MCF 10A (cell line): Measurements from ENCODE around the gene MYO18B. TPM values are rescaled to one million over a fixed set of nuclear protein-coding genes. Genes with fewer than 3 reads are reported as not detected.

Experiments used
- BruUV-seq: library from RNA; stranded (reverse); fragments of 400-500 nt; replicated peaks from 2 replicates; lab custom pipeline; 2021; lab: Mats Ljungman, UMichigan
- CTCF ChIA-PET: fragments of 300-600 bp; sonication (Branson Sonifier 250); formaldehyde crosslinking; extraction: SDS; loops from one replicate; lab custom pipeline; 2021; ENCODE audit warnings: antibody characterized with exemption, inconsistent platforms; lab: Yijun Ruan, JAX
- POLR2A ChIA-PET: fragments of 300-600, 350-650 bp; sonication (Branson Sonifier 250); formaldehyde crosslinking; extraction: SDS; loops from one replicate; lab custom pipeline; 2020; ENCODE audit warnings: antibody characterized with exemption, inconsistent platforms; lab: Yijun Ruan, JAX
- DNase-seq: peaks from one replicate; pipeline ENCODE4 v3.0.0-alpha.2; 2018; ENCODE audit not compliant: unreplicated experiment
- H3K27ac Mint-ChIP-seq: one replicate; pipeline ENCODE4 v1.8.0; 2022; ENCODE audit warnings: mild to moderate bottlenecking, low read depth, mixed read lengths; ENCODE audit not compliant: unreplicated experiment
- H3K27me3 Mint-ChIP-seq: one replicate; pipeline ENCODE4 v1.8.0; 2022; ENCODE audit warnings: mixed read lengths; ENCODE audit not compliant: insufficient read depth, unreplicated experiment
- H3K36me3 Mint-ChIP-seq: one replicate; pipeline ENCODE4 v1.8.0; 2022; ENCODE audit warnings: mild to moderate bottlenecking, moderate library complexity, mixed read lengths; ENCODE audit not compliant: insufficient read depth, unreplicated experiment
- H3K4me1 Mint-ChIP-seq: one replicate; pipeline ENCODE4 v1.8.0; 2022; ENCODE audit warnings: mixed read lengths; ENCODE audit not compliant: insufficient read depth, unreplicated experiment
- H3K4me3 Mint-ChIP-seq: one replicate; pipeline ENCODE4 v1.8.0; 2022; ENCODE audit warnings: mild to moderate bottlenecking, moderate library complexity, mixed read lengths; ENCODE audit not compliant: unreplicated experiment
- H3K9me3 Mint-ChIP-seq: one replicate; pipeline ENCODE4 v1.8.0; 2022; ENCODE audit warnings: mixed read lengths; ENCODE audit not compliant: unreplicated experiment
- intact Hi-C: fragments of 100-400 bp; cut with micrococcal nuclease; formaldehyde crosslinking; loops from 2 replicates; pipeline ENCODE4 v1.14.1; 2022
- total RNA-seq: library from RNA; stranded (reverse); gene quantifications from 2 replicates; pipeline ENCODE4 v1.2.3, GENCODE V29; 2022
- TF ChIP-seq, protein P1 (sequence below): fragments of 200-600 bp; IDR thresholded peaks from one replicate; pipeline ENCODE4 v1.8.0; 2022; ENCODE audit warnings: antibody characterized with exemption, mild to moderate bottlenecking; ENCODE audit not compliant: unreplicated experiment

The MYO18B gene
- total RNA-seq, 1 experiment from 2014 or later = 0.07 TPM

DNA sequence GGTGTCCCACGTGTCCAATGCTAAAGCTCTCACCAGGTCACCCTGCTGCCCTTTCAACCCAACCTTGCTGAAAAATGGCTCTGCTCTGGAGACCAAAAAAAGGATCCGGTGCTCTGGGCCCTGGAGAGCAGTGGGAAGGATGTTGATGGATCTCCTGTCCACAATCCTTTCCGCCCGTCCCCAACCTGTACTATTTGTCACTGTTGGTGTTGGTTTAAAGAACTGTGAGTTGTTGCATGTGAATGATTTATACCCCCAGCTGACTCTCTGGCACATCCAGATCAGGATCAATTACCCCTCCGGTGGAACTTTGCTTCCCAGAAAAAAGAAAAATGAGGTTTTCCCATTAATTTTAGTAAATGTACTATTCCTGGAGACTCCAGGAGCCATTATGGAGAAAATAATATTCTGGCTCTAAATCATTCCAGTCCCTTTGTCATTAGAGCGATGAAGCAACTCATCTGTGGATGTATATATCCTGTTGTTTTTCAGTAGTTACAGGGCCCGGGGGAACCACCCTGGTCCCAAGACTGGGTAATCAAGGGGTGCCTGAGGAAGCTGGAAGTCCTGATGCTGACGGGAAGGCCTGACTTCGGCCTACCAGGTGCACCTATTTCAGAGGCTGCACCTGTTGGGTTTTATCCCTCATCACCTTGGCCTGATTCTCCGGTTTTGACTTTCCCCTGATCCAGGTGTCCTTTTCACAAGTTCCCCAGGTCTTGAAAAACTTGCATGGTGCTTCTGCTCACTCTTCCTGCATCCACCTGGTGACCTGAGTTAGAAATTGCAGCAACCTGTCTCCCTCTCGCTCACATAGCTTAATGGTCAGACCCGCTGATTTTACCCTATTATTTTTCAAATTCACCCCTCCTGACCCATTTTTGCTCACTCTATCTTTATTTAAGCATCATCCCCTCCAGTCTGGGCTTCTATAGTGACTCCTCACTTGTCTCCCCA is 218.1 kb downstream of the MYO18B start:
- ChIA-PET POLR2A (interaction anchor here (0.7 kb wide), 1 partner anchor 9 kb away, joined by 3 read pairs; no protein-coding TSS in a partner anchor), CTCF (interaction anchor here (0.6 kb wide), 1 partner anchor 650 kb away, joined by 4 read pairs; no protein-coding TSS in a partner anchor)
- DNase-seq = no peak
- peaks cover 5% of the 10 kb centered on the region for H3K36me3 Mint-ChIP-seq
- no peak overlapping the region for H3K4me3 Mint-ChIP-seq
- TF ChIP-seq, protein P1, sequence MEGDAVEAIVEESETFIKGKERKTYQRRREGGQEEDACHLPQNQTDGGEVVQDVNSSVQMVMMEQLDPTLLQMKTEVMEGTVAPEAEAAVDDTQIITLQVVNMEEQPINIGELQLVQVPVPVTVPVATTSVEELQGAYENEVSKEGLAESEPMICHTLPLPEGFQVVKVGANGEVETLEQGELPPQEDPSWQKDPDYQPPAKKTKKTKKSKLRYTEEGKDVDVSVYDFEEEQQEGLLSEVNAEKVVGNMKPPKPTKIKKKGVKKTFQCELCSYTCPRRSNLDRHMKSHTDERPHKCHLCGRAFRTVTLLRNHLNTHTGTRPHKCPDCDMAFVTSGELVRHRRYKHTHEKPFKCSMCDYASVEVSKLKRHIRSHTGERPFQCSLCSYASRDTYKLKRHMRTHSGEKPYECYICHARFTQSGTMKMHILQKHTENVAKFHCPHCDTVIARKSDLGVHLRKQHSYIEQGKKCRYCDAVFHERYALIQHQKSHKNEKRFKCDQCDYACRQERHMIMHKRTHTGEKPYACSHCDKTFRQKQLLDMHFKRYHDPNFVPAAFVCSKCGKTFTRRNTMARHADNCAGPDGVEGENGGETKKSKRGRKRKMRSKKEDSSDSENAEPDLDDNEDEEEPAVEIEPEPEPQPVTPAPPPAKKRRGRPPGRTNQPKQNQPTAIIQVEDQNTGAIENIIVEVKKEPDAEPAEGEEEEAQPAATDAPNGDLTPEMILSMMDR = no peak
- BruUV-seq = no TSS peak
- no peaks in the 10 kb centered on the region for H3K4me1 Mint-ChIP-seq
- no peak overlapping the region for H3K27ac Mint-ChIP-seq
- peaks cover 8% of the 10 kb centered on the region for H3K9me3 Mint-ChIP-seq
- intact Hi-C loops = no loop called here
- peaks cover 39% of the 10 kb centered on the region for H3K27me3 Mint-ChIP-seq

DNA sequence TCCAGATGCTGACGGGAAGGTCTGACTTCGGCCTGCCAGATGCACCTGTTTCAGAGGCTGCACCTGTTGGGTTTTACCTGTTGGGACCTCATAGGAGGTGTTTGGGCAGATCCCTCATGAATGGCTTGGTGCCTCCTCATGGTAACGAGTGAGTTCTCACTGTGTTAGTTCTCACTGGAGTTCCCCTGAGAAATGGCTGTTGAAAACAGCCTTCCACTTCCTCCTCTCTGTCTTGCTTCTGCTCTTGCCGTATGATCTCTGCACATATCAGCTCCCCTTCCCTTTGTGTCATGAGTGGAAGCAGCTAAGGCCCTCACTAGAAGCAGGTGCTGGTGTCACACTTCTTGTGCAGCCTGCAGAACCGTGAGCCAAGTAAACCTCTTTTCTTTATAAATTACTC is 219.7 kb downstream of the MYO18B start:
- TF ChIP-seq, protein P1 = no peak
- BruUV-seq = no TSS peak
- CTCF ChIA-PET = interaction anchor here (0.7 kb wide), 1 partner anchor 25 kb away, joined by 3 read pairs; no protein-coding TSS in a partner anchor
- Mint-ChIP-seq H3K4me3 (no peak overlapping the region), H3K9me3 (peaks cover 8% of the 10 kb centered on the region), H3K36me3 (peaks cover 9% of the 10 kb centered on the region), H3K4me1 (no peaks in the 10 kb centered on the region), H3K27ac (no peak overlapping the region), H3K27me3 (peaks cover 51% of the 10 kb centered on the region)
- POLR2A ChIA-PET = no interaction called here
- DNase-seq = no peak
- intact Hi-C loops = no loop called here

DNA sequence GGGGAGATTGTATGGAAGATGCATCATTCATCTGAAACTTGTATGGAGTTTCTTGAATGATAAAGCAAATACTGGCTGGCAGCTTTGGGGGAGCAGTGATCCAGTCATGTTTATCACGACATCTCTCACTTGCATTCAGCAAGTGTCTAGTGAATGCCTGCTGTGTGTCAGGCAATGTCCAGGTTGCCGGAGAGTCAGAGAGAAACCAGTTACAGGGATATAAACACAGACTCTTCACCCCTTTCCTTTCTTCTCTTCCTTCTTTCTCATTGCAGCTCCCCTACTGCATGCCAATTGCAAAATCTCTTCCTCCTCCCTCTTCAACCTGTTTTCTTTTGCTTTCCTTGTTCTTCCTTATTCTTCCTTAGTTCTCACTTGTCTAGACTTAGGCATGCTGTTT is 220.7 kb downstream of the MYO18B start:
- H3K4me1 Mint-ChIP-seq = no peaks in the 10 kb centered on the region
- POLR2A ChIA-PET = no interaction called here
- intact Hi-C loops = no loop called here
- H3K4me3 Mint-ChIP-seq = no peak overlapping the region
- TF ChIP-seq, protein P1 = no peak
- peaks cover 8% of the 10 kb centered on the region for H3K9me3 Mint-ChIP-seq
- no TSS peak for BruUV-seq
- no peak for DNase-seq
- CTCF ChIA-PET = no interaction called here
- H3K36me3 Mint-ChIP-seq = peaks cover 11% of the 10 kb centered on the region
- H3K27me3 Mint-ChIP-seq = peaks cover 61% of the 10 kb centered on the region
- no peak overlapping the region for H3K27ac Mint-ChIP-seq

DNA sequence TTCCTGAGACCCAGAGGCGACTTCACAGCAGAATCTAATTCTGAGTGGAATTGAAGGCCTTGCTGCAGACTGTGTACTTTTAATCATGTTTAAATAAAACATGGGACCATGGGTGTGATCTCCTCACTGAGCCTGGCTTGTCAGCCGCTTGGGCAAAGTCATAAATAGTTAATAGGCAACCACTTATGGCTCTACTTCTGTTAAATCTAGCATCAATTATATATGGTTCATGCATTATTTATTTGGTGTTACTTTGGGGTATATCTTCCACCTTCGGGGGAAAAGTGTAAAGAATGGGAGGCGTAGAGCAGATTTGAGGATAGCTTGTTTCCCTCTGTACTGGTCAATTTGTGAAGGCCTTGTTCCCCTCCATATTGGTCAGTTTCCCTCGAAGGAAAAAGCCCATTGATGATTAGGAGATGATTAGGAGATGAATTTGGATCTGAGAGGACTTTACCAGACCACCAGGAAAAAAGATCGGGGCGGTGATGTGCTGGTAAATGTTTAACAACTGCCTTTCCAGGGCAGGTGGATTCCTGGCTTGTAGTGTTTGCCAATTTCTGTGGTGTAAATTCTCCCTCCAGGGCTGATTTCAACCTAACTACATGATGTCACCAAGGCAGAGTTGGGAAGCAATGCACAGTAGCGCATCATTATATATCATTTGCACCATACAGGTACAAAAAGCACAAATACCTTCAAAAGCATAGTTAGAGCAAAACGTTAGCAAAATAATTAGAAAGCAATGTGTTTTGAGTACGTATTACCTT is 223.2 kb downstream of the MYO18B start:
- POLR2A ChIA-PET = no interaction called here
- no peak overlapping the region for H3K27ac Mint-ChIP-seq
- H3K9me3 Mint-ChIP-seq = peaks cover 8% of the 10 kb centered on the region
- peaks cover 11% of the 10 kb centered on the region for H3K36me3 Mint-ChIP-seq
- no peak overlapping the region for H3K4me3 Mint-ChIP-seq
- no peaks in the 10 kb centered on the region for H3K4me1 Mint-ChIP-seq
- CTCF ChIA-PET = no interaction called here
- no peak for DNase-seq
- peaks cover 61% of the 10 kb centered on the region for H3K27me3 Mint-ChIP-seq
- intact Hi-C loops = no loop called here
- BruUV-seq = no TSS peak
- TF ChIP-seq, protein P1 = no peak
